Measurements from ENCODE around the gene KCNMA1.

Gene KCNMA1

GRCh38 chr10:76937181-76937600 lies 700.4 kb downstream of the KCNMA1 start:
- DNase-seq (ENCODE audit: low read depth): no peak

DNA sequence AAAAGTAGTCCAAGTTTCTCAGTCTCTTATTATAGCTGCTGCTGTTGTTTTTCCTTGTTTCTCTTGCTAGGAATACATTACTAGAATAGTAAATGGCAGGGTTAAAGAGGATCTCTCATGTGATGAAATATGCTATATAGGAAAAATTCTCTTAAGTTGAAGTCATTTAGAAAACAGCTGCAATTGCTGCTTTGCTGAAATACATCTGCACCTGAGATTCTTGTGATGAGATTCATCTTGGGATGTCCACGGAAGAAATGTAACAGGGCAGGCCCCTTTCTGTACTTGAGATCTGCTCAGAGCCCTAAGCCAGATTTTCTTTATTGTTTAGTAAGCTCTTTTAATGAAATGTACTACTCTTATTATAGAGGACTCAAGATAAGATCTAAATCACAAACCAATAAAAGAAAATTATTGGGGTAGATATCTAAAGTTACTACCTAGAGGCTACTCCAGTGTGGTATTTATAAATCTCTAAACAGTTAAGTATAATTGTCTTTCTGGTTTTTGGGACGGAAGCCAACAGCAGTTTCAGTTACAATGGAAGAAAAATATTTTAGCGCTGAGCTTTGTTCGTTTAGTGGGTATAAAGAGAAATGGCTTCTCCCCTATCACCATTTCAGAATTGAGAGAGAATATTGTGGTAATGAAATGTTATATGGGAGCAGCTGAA lies 701.5 kb downstream of the KCNMA1 start:
- no peak for DNase-seq (ENCODE audit: low read depth)

GRCh38 chr10:76928565-76928964 lies 709.0 kb downstream of the KCNMA1 start:
- DNase-seq (ENCODE audit: low read depth): no peak

DNA sequence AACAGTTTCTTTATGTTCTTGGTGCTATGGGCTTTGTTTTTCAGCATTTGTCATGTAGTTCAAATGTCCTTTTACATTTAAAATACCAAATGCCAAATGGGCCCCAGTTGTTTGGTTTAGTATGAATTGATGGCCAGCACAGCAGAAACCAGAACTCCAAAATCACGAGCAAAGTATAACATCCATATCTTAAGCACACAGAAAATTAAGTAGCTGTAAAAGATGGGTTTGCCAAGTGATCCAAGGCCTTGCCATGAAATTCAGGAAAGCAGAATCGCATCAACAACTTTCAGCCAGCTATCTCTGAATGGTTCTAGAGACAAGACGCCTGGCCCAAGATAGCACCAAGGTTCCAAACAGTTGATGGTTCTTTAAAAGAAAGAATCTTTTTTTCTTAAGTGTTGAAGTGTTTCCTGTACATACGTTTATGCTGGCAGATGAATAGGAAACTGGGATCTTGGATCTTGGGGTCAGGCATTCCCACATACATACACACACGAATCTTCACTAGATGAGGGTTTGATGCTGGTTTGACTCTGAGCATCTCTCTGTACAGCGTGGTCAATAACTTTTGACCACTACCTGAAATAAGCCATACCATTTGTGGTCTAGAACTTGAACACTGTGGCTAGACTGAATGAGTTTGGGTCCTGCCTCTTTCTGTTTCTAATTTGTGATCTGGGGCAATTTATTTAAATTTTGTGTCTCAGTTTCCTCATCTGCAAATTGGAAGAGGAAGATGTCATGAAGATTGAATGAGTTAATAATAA lies 711.8 kb downstream of the KCNMA1 start:
- no peak for DNase-seq (ENCODE audit: low read depth)

GRCh38 chr10:76922666-76923065 lies 714.9 kb downstream of the KCNMA1 start:
- no peak for DNase-seq (ENCODE audit: low read depth)

DNA sequence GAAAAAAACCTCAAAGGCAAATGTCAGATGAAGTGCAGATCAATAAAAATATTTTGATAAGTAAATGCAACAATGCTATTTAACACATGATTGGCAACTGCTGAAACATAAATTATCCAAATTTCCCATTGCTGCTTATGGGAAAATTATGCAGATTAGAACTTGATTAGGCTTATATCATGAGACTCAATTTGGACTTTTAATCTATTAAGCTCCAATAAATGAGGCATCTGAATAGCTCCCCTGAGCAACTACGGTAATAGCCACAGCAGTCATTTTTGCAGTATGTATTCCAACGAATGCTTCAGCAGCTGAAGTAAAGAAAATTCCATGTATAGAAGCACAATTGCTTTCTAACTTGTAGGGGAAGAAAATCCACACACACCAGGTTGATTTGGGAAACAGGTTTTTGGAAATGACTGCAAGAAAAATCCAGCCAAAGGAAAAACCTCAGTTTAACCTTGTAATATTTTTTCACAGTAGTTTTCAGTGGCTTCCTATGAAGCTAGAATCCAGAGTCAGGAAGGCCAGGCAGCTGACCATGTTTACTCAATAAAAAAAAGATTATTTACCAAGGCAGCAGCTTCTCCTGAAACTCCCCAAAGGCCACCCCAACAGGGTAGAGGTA lies 716.1 kb downstream of the KCNMA1 start:
- no peak for DNase-seq (ENCODE audit: low read depth)

DNA sequence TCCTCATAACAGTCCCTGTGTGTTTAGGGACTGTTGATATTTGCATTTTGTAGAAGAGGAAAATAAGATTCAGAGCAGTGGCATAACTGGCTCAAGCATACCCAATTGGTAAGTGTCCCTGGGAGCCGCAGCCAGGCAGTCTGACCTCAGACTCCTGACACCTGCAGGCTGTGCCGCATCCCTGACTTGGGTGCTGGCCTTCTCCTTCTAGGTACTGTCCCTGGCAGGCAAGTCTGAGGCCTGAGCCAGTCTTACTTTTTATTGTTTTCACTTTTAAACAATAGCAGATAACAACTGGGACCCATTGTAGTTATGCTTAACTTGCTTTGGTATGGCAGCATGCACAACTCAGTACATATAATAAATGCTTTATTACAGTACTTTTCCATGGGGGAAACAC lies 717.0 kb downstream of the KCNMA1 start:
- DNase-seq (ENCODE audit: low read depth): no peak

- no peak for DNase-seq (ENCODE audit: low read depth)
Measured at GRCh38 chr10:76918106-76918505, 719.5 kb downstream of the KCNMA1 start.

GRCh38 chr10:76917071-76917470 lies 720.5 kb downstream of the KCNMA1 start:
- DNase-seq (ENCODE audit: low read depth): no peak

DNA sequence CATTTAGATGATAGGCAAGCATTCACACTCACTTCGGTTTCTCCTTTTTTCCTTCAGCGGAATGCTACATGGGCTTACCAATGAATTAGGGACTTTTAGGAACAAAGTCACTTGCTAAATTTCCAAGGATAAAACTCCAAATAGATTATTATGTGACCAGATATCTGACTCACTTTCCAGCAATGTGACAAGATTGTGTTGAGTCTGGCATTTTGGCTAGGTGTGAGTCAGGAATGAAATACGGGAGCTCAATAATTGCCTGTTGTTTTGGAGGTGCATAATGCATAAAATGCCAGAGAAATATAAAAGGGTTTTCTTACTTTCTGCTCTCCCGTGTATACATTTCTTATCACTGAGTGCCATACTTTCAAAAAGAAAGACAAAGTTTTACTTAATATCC lies 721.1 kb downstream of the KCNMA1 start:
- DNase-seq (ENCODE audit: low read depth): no peak

- no peak for DNase-seq (ENCODE audit: low read depth)
Measured at GRCh38 chr10:76915316-76915715, 722.3 kb downstream of the KCNMA1 start.

GRCh38 chr10:76911184-76911583 lies 726.4 kb downstream of the KCNMA1 start:
- DNase-seq (ENCODE audit: low read depth): no peak

DNA sequence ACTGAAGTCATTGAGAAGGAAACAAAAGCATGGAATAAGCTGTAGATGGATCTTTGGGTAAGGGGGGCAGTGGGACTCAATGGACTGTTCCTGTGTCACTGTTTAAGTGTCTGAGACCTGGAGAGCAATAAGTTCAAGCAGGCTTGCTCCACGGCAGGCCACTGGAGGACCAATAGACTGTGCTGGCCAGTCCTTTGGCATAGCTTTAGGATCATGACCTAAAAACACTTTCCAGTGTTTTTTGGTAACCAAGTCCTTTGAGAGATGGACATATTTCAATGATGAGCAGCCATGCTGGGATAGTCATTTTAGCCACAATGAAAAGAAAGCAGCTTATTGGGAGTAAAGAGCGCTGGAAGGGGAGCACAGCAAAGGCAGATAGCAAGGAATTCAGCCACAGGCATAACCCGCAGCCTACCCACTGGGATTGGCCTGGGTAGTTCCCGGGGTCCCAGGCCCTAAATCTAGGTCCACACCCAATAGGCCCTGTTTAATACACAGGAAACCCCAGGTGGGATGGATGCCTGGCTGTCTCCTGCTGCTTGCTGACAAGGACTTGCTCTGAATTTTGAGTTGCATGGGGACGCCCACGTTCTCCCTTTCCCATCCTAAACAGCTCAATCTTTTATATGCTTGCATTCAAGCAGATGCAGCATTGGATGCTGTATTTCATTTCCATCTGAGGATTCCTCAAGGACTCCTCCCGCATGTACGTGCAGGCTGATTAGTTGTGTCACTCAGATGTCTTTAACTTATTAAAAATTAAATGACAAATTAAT lies 727.2 kb downstream of the KCNMA1 start:
- no peak for DNase-seq (ENCODE audit: low read depth)

- no peak for DNase-seq (ENCODE audit: low read depth)
Measured at GRCh38 chr10:76906256-76906655, 731.4 kb downstream of the KCNMA1 start.

DNA sequence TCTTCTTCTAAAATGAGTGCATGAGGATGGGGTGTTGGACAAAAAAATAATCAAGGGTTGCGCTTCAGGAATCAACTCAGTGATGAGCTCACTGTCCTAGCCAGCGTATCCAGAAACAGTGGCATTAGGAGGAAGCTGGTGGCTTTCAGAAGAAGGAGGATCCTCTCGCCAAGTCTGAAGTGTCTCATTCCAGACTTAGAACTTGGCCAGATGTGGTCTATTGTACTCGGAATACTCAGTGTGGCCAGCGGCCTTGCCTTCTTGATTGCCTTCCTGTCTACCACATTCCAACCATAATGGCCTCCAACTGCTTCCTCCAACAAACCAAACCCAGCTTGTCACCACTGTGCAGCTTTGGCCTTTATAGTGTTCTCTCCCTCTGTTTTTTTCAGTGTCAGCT lies 732.4 kb downstream of the KCNMA1 start:
- no peak for DNase-seq (ENCODE audit: low read depth)

DNA sequence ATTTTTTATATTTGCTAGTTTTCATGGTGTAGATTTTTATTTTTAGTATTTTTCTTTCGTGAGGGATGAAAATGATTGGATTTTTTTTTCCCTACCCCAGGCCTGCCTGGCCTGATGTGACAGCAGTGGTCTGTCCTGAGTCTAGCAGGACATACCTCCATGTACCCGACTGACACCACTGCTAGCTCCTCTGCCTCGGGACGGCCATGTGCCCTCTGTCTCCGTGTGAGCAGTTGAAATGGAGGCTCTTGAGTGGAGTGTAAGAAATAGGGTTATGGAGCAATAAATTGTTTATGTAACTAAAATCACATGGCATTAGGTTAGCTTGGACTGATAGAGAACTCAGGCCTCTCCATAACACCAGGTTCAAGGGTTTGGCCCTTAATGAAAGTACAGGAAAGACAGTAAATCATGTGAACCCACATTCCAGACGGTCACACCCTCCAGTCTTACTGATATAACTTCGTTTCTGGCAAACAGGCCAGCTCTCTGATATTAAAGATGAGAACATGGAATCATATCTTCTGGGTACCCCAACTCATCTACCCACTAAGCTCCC lies 734.1 kb downstream of the KCNMA1 start:
- no peak for DNase-seq (ENCODE audit: low read depth)

DNA sequence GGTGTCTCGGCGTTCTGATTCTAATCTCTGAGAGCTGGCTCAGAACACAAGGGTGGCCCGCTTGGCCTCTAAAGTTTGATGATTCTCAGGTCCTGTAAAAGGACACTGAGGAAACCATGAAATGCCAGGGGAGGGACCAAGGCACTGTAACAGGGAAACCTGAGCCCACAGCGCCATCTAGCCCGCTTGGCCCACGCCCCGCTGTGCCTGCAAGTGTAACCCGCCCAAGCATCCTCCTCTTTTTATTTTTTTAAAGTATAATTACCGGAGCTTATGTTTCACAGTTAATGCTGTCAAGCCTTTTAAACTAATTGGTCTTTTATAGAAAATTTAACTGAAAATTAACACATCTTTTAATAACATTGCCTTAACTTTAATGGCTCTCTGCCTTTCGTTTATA lies 734.7 kb downstream of the KCNMA1 start:
- peak; percentile 1 for DNase-seq (ENCODE audit: low read depth)

GRCh38 chr10:76901701-76902100 lies 735.9 kb downstream of the KCNMA1 start:
- no peak for DNase-seq (ENCODE audit: low read depth)

DNA sequence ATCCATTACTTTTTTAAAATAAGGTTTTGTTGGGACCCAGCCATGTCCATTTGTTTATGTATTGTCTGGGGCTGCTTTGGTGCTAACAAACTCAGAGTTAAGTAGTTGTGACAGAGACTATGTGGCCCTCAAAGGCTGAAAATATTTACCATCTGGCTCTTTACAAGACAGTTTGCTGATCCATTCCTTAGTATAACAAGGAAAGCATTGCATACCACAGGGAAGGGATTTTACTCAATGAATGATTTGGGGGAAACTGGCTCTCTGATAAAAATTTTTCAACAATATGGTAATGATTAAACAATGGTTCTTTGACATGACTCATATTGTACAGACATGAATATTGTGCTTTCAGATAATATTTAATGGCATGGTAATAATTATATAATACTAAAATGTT lies 738.1 kb downstream of the KCNMA1 start:
- no peak for DNase-seq (ENCODE audit: low read depth)

GRCh38 chr10:76892766-76893479 lies 744.7 kb downstream of the KCNMA1 start:
- no peak for DNase-seq (ENCODE audit: low read depth)

DNA sequence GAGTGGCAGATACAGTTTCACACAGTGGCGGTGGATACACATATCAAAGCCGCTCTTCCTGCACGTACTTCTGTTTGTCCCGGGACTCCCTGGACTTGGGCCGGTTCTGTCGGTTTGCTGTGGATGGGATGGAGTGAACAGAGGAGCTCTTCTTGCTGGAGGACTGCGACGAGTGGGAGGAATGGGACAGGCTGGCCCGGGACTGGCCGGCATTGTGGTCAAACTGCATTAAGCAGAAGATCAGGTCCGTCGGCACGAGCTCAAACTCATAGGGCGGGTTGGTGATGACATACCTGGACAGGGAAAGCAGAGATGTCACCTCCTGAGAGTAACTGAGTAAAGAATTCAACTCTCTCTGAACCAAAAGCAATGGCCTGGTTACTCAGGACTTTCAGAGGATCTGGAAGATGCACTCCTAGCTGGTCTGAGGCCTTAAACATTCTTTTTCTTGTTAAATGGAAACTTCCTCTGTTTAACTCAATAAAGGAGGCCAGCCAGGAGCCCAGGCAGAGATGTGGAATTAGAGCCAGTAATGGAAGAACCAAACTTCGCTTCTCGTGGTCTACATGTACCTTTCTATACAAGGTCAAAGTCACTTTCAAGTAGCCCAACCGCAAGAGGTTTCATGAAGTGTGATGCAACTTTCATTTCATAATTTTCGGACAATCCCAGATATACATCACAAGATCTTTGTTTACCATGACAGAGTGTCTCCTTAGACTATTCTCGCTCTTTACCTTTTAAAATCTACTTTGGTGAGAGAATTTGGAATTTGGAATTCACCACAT lies 750.2 kb downstream of the KCNMA1 start:
- no peak for DNase-seq (ENCODE audit: low read depth)

Data from activated T-cell treated with anti-CD3 and anti-CD28 coated beads for 48 hours (primary cell).